Measurements from ENCODE around the gene MAP2K5. TPM values are rescaled to one million over a fixed set of nuclear protein-coding genes. Genes with fewer than 3 reads are reported as not detected.

MAP2K5 gene
- total RNA-seq, 3 donors from 2014 or later, result 26.4 to 36.4 (median 30.3) TPM

DNA sequence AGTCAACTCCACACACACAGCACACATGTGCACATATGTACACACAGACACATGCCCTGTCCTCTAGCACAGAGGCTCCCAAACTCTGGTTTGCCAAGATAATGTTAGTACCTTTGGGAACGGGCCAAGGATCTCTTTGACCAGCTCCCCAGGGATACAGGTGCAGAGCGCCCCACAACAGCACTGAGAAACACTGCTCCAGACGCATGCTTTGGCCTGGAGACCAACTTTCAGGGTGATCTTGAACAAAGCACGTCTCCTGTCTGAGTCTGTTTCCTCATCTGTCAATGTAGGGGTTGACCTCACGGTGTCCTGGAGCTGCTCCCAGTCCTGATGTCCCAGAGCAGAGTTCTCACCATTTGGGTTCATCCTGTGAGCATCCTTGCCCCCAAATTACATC, 266.9 kb downstream of the MAP2K5 start:
- no peak for ATAC-seq
- H3K4me3 ChIP-seq, result no peak overlapping the region
- no peaks in the 10 kb centered on the region for H3K4me1 ChIP-seq (ENCODE audit: low read depth)
- DNase-seq, result no peak
- H3K9me3 ChIP-seq, result no peaks in the 10 kb centered on the region
- H3K36me3 ChIP-seq (ENCODE audit: low read depth), result no peaks in the 10 kb centered on the region
- TF ChIP-seq, protein P1, sequence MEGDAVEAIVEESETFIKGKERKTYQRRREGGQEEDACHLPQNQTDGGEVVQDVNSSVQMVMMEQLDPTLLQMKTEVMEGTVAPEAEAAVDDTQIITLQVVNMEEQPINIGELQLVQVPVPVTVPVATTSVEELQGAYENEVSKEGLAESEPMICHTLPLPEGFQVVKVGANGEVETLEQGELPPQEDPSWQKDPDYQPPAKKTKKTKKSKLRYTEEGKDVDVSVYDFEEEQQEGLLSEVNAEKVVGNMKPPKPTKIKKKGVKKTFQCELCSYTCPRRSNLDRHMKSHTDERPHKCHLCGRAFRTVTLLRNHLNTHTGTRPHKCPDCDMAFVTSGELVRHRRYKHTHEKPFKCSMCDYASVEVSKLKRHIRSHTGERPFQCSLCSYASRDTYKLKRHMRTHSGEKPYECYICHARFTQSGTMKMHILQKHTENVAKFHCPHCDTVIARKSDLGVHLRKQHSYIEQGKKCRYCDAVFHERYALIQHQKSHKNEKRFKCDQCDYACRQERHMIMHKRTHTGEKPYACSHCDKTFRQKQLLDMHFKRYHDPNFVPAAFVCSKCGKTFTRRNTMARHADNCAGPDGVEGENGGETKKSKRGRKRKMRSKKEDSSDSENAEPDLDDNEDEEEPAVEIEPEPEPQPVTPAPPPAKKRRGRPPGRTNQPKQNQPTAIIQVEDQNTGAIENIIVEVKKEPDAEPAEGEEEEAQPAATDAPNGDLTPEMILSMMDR (IDR thresholded peaks at IDR 0.05), result no peak
- intact Hi-C loops (cut with DNase I, micrococcal nuclease), result no loop called here

DNA sequence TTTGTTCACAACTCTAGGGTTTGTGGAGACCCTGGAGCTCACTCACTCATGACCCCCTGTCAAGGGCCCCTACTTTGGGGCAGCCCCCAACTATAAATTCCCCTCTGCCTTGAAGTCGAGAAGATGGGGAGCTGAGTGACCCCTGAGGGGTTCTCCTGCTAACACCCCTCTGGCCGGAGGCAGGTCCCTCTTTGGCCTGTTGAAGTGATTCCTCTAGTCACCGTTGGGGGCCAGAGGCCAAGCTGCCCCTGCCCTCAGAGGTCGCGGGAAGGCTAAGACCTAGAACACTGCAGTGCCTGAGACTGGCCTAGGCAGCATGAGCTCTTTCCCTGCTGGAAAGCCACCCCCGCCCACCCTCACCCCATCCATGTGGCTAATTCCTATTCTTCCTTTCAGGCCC, 267.4 kb downstream of the MAP2K5 start:
- TF ChIP-seq, protein P1 (IDR thresholded peaks at IDR 0.05), result no peak
- no peak overlapping the region for H3K4me3 ChIP-seq
- H3K36me3 ChIP-seq (ENCODE audit: low read depth), result no peaks in the 10 kb centered on the region
- H3K4me1 ChIP-seq (ENCODE audit: low read depth), result no peaks in the 10 kb centered on the region
- intact Hi-C loops (cut with DNase I, micrococcal nuclease), result no loop called here
- DNase-seq (no peak), ATAC-seq (no peak)
- H3K9me3 ChIP-seq, result no peaks in the 10 kb centered on the region

DNA sequence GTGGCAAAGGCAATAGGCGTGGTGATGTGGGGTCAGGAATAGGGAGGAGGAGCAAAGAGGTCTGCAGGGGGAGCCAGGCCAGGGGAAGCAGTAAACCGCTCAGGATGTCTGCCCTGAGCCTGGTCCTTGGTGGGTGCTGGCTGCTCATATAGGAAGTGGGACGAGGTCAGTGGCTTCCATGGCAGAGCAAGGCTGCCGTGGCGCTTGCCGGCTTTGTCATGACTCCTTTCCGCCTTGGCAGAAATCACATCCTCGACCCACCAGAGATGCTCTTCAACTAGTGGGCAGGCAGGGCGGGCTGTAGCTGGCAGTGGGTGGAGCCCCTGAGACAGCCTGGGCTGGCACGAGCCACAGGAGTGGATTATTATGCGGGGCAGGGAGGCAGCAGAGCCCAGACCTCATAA, 269.7 kb downstream of the MAP2K5 start:
- DNase-seq (no peak), ATAC-seq (no peak)
- Histone ChIP-seq H3K4me3 (no peak overlapping the region), H3K9me3 (no peaks in the 10 kb centered on the region), H3K36me3 (ENCODE audit: low read depth) (no peaks in the 10 kb centered on the region), H3K4me1 (ENCODE audit: low read depth) (no peaks in the 10 kb centered on the region)
- intact Hi-C loops (cut with DNase I, micrococcal nuclease), result no loop called here
- TF ChIP-seq, protein P1 (IDR thresholded peaks at IDR 0.05), result no peak

DNA sequence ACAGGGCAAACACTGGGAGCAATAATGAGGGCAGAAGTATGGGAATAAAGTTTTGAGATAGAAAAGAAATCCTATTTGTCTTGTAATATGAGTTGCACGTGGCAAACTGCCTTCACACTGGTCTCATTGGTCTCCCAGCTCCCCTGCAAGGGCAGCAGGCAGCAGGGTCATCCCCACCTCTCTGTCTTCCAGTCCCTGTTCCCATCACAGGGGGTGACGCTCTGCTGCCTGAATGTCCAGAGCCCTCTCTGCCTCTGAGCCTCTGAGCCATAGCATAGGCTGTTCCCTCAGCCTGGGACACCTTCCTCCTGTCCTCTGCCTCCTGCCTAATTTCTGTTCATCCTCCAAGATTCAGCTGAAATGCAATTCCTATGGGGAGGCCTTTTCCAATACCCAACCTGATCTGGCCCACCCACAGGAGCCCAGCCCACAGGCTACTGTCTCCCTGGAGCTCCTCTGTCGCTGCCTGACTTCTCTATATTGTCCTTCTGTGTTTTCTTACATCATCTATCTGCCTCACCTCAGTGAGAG, 270.7 kb downstream of the MAP2K5 start:
- H3K36me3 ChIP-seq (ENCODE audit: low read depth), result no peaks in the 10 kb centered on the region
- H3K4me1 ChIP-seq (ENCODE audit: low read depth), result no peaks in the 10 kb centered on the region
- intact Hi-C loops (cut with DNase I, micrococcal nuclease), result no loop called here
- no peak overlapping the region for H3K4me3 ChIP-seq
- ATAC-seq (no peak), DNase-seq (no peak)
- no peaks in the 10 kb centered on the region for H3K9me3 ChIP-seq
- TF ChIP-seq, protein P1 (IDR thresholded peaks at IDR 0.05), result no peak

DNA sequence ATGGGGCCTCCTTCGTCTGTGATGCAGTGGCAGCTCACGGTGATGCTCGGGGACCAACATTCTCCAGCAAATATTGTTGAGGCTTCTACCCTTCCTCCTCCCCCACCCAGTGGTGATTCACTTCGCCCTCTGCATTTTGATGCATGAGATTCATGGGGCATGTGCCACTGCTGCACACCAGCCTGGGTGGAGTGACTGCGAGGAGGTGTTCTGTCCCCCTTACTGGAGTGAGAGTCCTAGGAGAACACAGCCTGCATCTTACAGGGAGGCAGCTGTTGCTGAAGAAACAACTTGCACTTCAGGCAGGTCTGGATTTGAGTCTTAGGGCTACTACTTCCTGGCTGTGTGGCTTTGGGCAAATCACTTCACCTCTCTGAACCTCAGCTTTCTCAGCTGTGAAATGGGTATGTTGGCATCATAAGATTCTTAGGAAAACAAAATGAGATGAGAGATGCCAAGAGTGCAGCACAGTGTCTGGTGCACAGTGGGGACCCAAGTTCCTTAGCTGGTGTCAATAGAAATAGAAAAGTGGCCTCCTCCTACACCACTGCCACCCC, 272.6 kb downstream of the MAP2K5 start:
- intact Hi-C loops (cut with DNase I, micrococcal nuclease), result no loop called here
- H3K36me3 ChIP-seq (ENCODE audit: low read depth), result no peaks in the 10 kb centered on the region
- no peak overlapping the region for H3K4me3 ChIP-seq
- ATAC-seq (no peak), DNase-seq (no peak)
- TF ChIP-seq, protein P1 (IDR thresholded peaks at IDR 0.05), result no peak
- H3K9me3 ChIP-seq, result no peaks in the 10 kb centered on the region
- H3K4me1 ChIP-seq (ENCODE audit: low read depth), result no peaks in the 10 kb centered on the region

DNA sequence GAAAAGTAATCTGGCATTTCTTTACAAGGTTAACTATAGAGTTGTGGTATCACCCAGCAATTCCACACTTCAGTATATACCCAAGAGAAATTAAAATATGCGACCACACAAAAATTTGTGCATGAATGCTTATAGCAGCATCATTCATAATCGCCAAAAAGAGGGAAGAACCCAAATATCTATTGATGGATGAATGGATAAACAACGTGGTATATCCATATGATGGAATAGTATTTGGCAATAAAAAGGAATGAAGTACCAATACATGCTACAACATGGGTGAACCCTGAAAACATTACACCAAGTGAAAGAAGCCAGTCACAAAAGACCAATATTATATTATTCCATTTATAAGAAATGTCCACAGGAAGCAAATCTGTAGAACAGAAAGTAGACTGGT, 274.2 kb downstream of the MAP2K5 start:
- Histone ChIP-seq H3K36me3 (ENCODE audit: low read depth) (no peaks in the 10 kb centered on the region), H3K9me3 (no peaks in the 10 kb centered on the region), H3K4me3 (no peak overlapping the region), H3K4me1 (ENCODE audit: low read depth) (no peaks in the 10 kb centered on the region)
- TF ChIP-seq, protein P1 (IDR thresholded peaks at IDR 0.05), result no peak
- DNase-seq (no peak), ATAC-seq (no peak)
- intact Hi-C loops (cut with DNase I, micrococcal nuclease), result no loop called here
